GM12891 (cell line): ENCODE measurements around the gene MFAP4.
"Not testable (repeated sequence)": the region's sequence is repeated elsewhere in the genome, so short reads cannot be mapped to it uniquely, and the experiment has no call there.

Experiments used
- DNase-seq: peaks from one replicate; pipeline ENCODE4 v3.0.0; 2011; ENCODE audit warnings: low spot score; ENCODE audit not compliant: insufficient read length
- FAIRE-seq: peaks from 2 replicates; lab custom pipeline; 2011; peaks lifted over from hg19 to GRCh38; lab: Jason Lieb, UNC
- PAX5 ChIP-seq: IDR thresholded peaks from 2 replicates; pipeline ENCODE4 v1.6.1; 2011; ENCODE audit warnings: low read length, moderate library complexity, mild to moderate bottlenecking; ENCODE audit not compliant: insufficient read depth, severe bottlenecking
- POLR2A ChIP-seq: IDR thresholded peaks from 2 replicates; pipeline ENCODE4 v1.6.1; 2011; ENCODE audit warnings: low read depth, low read length, control low read depth
- POLR2AphosphoS5 ChIP-seq: IDR thresholded peaks from 2 replicates; pipeline ENCODE4 v1.6.1; 2011; ENCODE audit warnings: low read depth, low read length, control low read depth
- POU2F2 ChIP-seq: IDR thresholded peaks from 2 replicates; pipeline ENCODE4 v1.6.1; 2011; ENCODE audit warnings: low read depth, mild to moderate bottlenecking, control low read depth, low read length, moderate library complexity
- SPI1 ChIP-seq: IDR thresholded peaks from 2 replicates; pipeline ENCODE4 v1.6.1; 2011; ENCODE audit warnings: low read depth, low read length, control low read depth
- TAF1 ChIP-seq: IDR thresholded peaks from 2 replicates; pipeline ENCODE4 v1.6.1; 2011; ENCODE audit warnings: low read depth, low read length, control low read depth

The MFAP4 gene

GRCh38 chr17:19357761-19358160 is 29.2 kb downstream of the MFAP4 start:
- TF ChIP-seq POU2F2 = no peak
- TF ChIP-seq POLR2AphosphoS5 = no peak
- TF ChIP-seq PAX5 = no peak
- no peak for TF ChIP-seq TAF1
- no peak for TF ChIP-seq POLR2A
- no peak for TF ChIP-seq SPI1
- no peak for FAIRE-seq

GRCh38 chr17:19357351-19357750 is 29.6 kb downstream of the MFAP4 start:
- DNase-seq = no peak
- FAIRE-seq = no peak
- TF ChIP-seq SPI1 (no peak), POU2F2 (no peak), POLR2A (no peak), TAF1 (no peak), PAX5 (no peak), POLR2AphosphoS5 (no peak)

More at GRCh38 chr17:19357761-19358160, 29.2 kb downstream of the MFAP4 start:
- DNase-seq = no peak

GRCh38 chr17:19354748-19355147 is 32.2 kb downstream of the MFAP4 start:
- no peak for DNase-seq
- TF ChIP-seq TAF1 (no peak), POLR2A (no peak), PAX5 (no peak), POU2F2 (no peak), SPI1 (no peak), POLR2AphosphoS5 (no peak)
- FAIRE-seq = no peak

GRCh38 chr17:19353401-19353800 is 33.6 kb downstream of the MFAP4 start:
- FAIRE-seq, DNase-seq: not testable (repeated sequence)

- FAIRE-seq = no peak
- DNase-seq = no peak
- TF ChIP-seq POLR2AphosphoS5 (no peak), SPI1 (no peak), TAF1 (no peak), POLR2A (no peak), PAX5 (no peak), POU2F2 (no peak)
These were observed 38.2 kb downstream of the MFAP4 start for GRCh38 chr17:19348806-19349205.

- no peak for FAIRE-seq
- DNase-seq = no peak
- no peak for TF ChIP-seq POLR2A
- no peak for TF ChIP-seq SPI1
- no peak for TF ChIP-seq POLR2AphosphoS5
- no peak for TF ChIP-seq POU2F2
- TF ChIP-seq TAF1 = no peak
- no peak for TF ChIP-seq PAX5
These were observed 38.8 kb downstream of the MFAP4 start for GRCh38 chr17:19348081-19348650.

GRCh38 chr17:19347323-19348080 is 39.5 kb downstream of the MFAP4 start:
- no peak for FAIRE-seq

GRCh38 chr17:19346351-19347255 is 40.4 kb downstream of the MFAP4 start:
- FAIRE-seq = peak; percentile 47
- DNase-seq = no peak
- TF ChIP-seq SPI1 (no peak), POLR2AphosphoS5 (no peak), PAX5 (no peak), TAF1 (no peak), POU2F2 (no peak), POLR2A (no peak)

More at GRCh38 chr17:19347323-19348080, 39.5 kb downstream of the MFAP4 start:
- no peak for DNase-seq
- TF ChIP-seq TAF1 = no peak
- no peak for TF ChIP-seq PAX5

- FAIRE-seq = no peak
- no peak for DNase-seq
- TF ChIP-seq TAF1 (no peak), SPI1 (no peak), POLR2AphosphoS5 (no peak), PAX5 (no peak), POU2F2 (no peak), POLR2A (no peak)
These were observed 41.3 kb downstream of the MFAP4 start for GRCh38 chr17:19345486-19346350.
